HG03139 (cell line): ENCODE data around the gene BECN2.
"Not testable (repeated sequence)": the region's sequence is repeated elsewhere in the genome, so short reads cannot be mapped to it uniquely, and the experiment has no call there.

Experiments used
- ATAC-seq: cut with Tn5 transposase; IDR thresholded peaks from one replicate; pipeline ENCODE4 v1.9.1; 2021; ENCODE audit not compliant: unreplicated experiment

Gene BECN2

GRCh38 chr1:241976229-241976628, 18.7 kb downstream of the BECN2 start:
- ATAC-seq, result no peak

- no peak for ATAC-seq
Observed at GRCh38 chr1:241979071-241979470, 21.5 kb downstream of the BECN2 start.

- ATAC-seq, result no peak
Observed at GRCh38 chr1:241979926-241980325, 22.4 kb downstream of the BECN2 start.

GRCh38 chr1:241985787-241986186, 28.2 kb downstream of the BECN2 start:
- ATAC-seq, result no peak

GRCh38 chr1:241988389-241988930, 30.9 kb downstream of the BECN2 start:
- ATAC-seq, result not testable (repeated sequence)

- ATAC-seq, result no peak
Observed at GRCh38 chr1:241990040-241990439, 32.5 kb downstream of the BECN2 start.

- ATAC-seq, result no peak
Observed at GRCh38 chr1:241992734-241993133, 35.2 kb downstream of the BECN2 start.

- no peak for ATAC-seq
Observed at GRCh38 chr1:241994171-241994570, 36.6 kb downstream of the BECN2 start.

GRCh38 chr1:241997401-241997998, 39.9 kb downstream of the BECN2 start:
- ATAC-seq, result no peak

GRCh38 chr1:241998412-241998921, 40.9 kb downstream of the BECN2 start:
- peak; percentile 89 for ATAC-seq

GRCh38 chr1:241999026-241999425, 41.5 kb downstream of the BECN2 start, which contains the start of gene MAP1LC3C:
Gene MAP1LC3C (minus strand): TSS chr1:241999098. CDS start chr1:241999008, 90 bp downstream.
- no peak for ATAC-seq

GRCh38 chr1:242000434-242000833, 42.9 kb downstream of the BECN2 start:
- ATAC-seq, result no peak

GRCh38 chr1:242002072-242002471, 44.5 kb downstream of the BECN2 start:
- no peak for ATAC-seq

- ATAC-seq, result no peak
Observed at GRCh38 chr1:242002510-242002909, 44.9 kb downstream of the BECN2 start.

GRCh38 chr1:242004751-242005495, 47.4 kb downstream of the BECN2 start:
- no peak for ATAC-seq

- ATAC-seq, result no peak
Observed at GRCh38 chr1:242005866-242006535, 48.4 kb downstream of the BECN2 start.

GRCh38 chr1:242006976-242007375, 49.4 kb downstream of the BECN2 start:
- ATAC-seq, result no peak
